Measurements from ENCODE around the gene CRELD1.

The CRELD1 gene

GRCh38 chr3:9947025-9947995 is 13.7 kb downstream of the CRELD1 start:
- no peak for TF ChIP-seq CTCF (IDR thresholded peaks at IDR 0.05)
- no peak overlapping the region for H2AFZ ChIP-seq
- H3K9me3 ChIP-seq (ENCODE audit: control insufficient read depth, low read length), result no peaks in the 10 kb centered on the region
- no peak overlapping the region for H3K27ac ChIP-seq
- no peaks in the 10 kb centered on the region for H3K27me3 ChIP-seq (ENCODE audit: control insufficient read depth, insufficient read depth, low read length)
- H3K9ac ChIP-seq, result no peak overlapping the region
- H3K4me1 ChIP-seq, result peaks cover 5% of the 10 kb centered on the region
- H3K4me3 ChIP-seq (ENCODE audit: low read depth, low read length), result peak overlapping the region; percentile 29
- H3K4me2 ChIP-seq (ENCODE audit: low read length), result peak overlapping the region; percentile 35
- H3K36me3 ChIP-seq (ENCODE audit: control insufficient read depth, insufficient read depth, low read length), result no peaks in the 10 kb centered on the region
- H3K79me2 ChIP-seq, result no peaks in the 10 kb centered on the region

- H3K9me3 ChIP-seq (ENCODE audit: control insufficient read depth, low read length), result no peaks in the 10 kb centered on the region
- H3K79me2 ChIP-seq, result no peaks in the 10 kb centered on the region
- H3K36me3 ChIP-seq (ENCODE audit: control insufficient read depth, insufficient read depth, low read length), result no peaks in the 10 kb centered on the region
- no peak overlapping the region for H3K9ac ChIP-seq
- H3K27ac ChIP-seq, result no peak overlapping the region
- no peak for TF ChIP-seq CTCF (IDR thresholded peaks at IDR 0.05)
- H3K4me2 ChIP-seq (ENCODE audit: low read length), result no peak overlapping the region
- H3K27me3 ChIP-seq (ENCODE audit: control insufficient read depth, insufficient read depth, low read length), result no peaks in the 10 kb centered on the region
- H3K4me3 ChIP-seq (ENCODE audit: low read depth, low read length), result no peak overlapping the region
- peaks cover 5% of the 10 kb centered on the region for H3K4me1 ChIP-seq
- H2AFZ ChIP-seq, result no peak overlapping the region
These were observed 15.0 kb downstream of the CRELD1 start for GRCh38 chr3:9948586-9948985.

GRCh38 chr3:9949115-9949514 is 15.5 kb downstream of the CRELD1 start:
- Histone ChIP-seq H3K27me3 (ENCODE audit: control insufficient read depth, insufficient read depth, low read length) (no peaks in the 10 kb centered on the region), H3K27ac (no peak overlapping the region), H3K4me1 (peaks cover 5% of the 10 kb centered on the region), H3K79me2 (no peaks in the 10 kb centered on the region), H3K9me3 (ENCODE audit: control insufficient read depth, low read length) (no peaks in the 10 kb centered on the region), H2AFZ (no peak overlapping the region), H3K4me3 (ENCODE audit: low read depth, low read length) (no peak overlapping the region), H3K9ac (no peak overlapping the region), H3K4me2 (ENCODE audit: low read length) (no peak overlapping the region), H3K36me3 (ENCODE audit: control insufficient read depth, insufficient read depth, low read length) (no peaks in the 10 kb centered on the region)
- TF ChIP-seq CTCF (IDR thresholded peaks at IDR 0.05), result no peak

GRCh38 chr3:9949626-9950025 is 16.0 kb downstream of the CRELD1 start:
- Histone ChIP-seq H3K27ac (no peak overlapping the region), H3K9ac (no peak overlapping the region), H2AFZ (no peak overlapping the region), H3K4me3 (ENCODE audit: low read depth, low read length) (no peak overlapping the region), H3K4me2 (ENCODE audit: low read length) (no peak overlapping the region), H3K36me3 (ENCODE audit: control insufficient read depth, insufficient read depth, low read length) (no peaks in the 10 kb centered on the region), H3K9me3 (ENCODE audit: control insufficient read depth, low read length) (no peaks in the 10 kb centered on the region), H3K79me2 (no peaks in the 10 kb centered on the region), H3K4me1 (peaks cover 9% of the 10 kb centered on the region), H3K27me3 (ENCODE audit: control insufficient read depth, insufficient read depth, low read length) (no peaks in the 10 kb centered on the region)
- TF ChIP-seq CTCF (IDR thresholded peaks at IDR 0.05), result no peak
